Adipocyte (in vitro differentiated cells): ENCODE results near the gene CCDC154.
"Not testable (repeated sequence)": the region's sequence is repeated elsewhere in the genome, so short reads cannot be mapped to it uniquely, and the experiment has no call there.

ENCODE experiments used
- DNase-seq: peaks from one replicate; pipeline ENCODE4 v3.0.0-alpha.2; 2015; ENCODE audit warnings: low read depth
- H3K27me3 ChIP-seq: replicated peaks from 2 replicates; pipeline ENCODE4 v1.7.0; 2013; ENCODE audit warnings: mild to moderate bottlenecking, low read length, moderate library complexity; ENCODE audit not compliant: control insufficient read depth, insufficient read depth
- H3K36me3 ChIP-seq: 2 replicates; pipeline ENCODE4 v1.7.0; 2013; ENCODE audit warnings: low read length, mild to moderate bottlenecking, moderate library complexity; ENCODE audit not compliant: control insufficient read depth, insufficient read depth, severe bottlenecking
- H3K4me1 ChIP-seq: 2 replicates; pipeline ENCODE4 v1.7.0; 2013; ENCODE audit warnings: mild to moderate bottlenecking, low read length, moderate library complexity; ENCODE audit not compliant: control insufficient read depth, insufficient read depth
- H3K4me3 ChIP-seq: 2 replicates; pipeline ENCODE4 v1.7.0; 2013; ENCODE audit warnings: mild to moderate bottlenecking, low read length, moderate library complexity
- H3K9ac ChIP-seq: 2 replicates; pipeline ENCODE4 v1.7.0; 2013; ENCODE audit warnings: mild to moderate bottlenecking, low read length, moderate library complexity
- H3K9me3 ChIP-seq: 2 replicates; pipeline ENCODE4 v1.7.0; 2013; ENCODE audit warnings: mild to moderate bottlenecking, low read length, moderate library complexity; ENCODE audit not compliant: control insufficient read depth

The CCDC154 gene

GRCh38 chr16:1485847-1486496 lies 41.6 kb upstream of the CCDC154 start:
- Histone ChIP-seq H3K4me1 (no peaks in the 10 kb centered on the region), H3K27me3 (no peaks in the 10 kb centered on the region), H3K9ac (no peak overlapping the region), H3K36me3 (no peaks in the 10 kb centered on the region), H3K9me3 (no peaks in the 10 kb centered on the region), H3K4me3 (no peak overlapping the region)
- DNase-seq = no peak

DNA sequence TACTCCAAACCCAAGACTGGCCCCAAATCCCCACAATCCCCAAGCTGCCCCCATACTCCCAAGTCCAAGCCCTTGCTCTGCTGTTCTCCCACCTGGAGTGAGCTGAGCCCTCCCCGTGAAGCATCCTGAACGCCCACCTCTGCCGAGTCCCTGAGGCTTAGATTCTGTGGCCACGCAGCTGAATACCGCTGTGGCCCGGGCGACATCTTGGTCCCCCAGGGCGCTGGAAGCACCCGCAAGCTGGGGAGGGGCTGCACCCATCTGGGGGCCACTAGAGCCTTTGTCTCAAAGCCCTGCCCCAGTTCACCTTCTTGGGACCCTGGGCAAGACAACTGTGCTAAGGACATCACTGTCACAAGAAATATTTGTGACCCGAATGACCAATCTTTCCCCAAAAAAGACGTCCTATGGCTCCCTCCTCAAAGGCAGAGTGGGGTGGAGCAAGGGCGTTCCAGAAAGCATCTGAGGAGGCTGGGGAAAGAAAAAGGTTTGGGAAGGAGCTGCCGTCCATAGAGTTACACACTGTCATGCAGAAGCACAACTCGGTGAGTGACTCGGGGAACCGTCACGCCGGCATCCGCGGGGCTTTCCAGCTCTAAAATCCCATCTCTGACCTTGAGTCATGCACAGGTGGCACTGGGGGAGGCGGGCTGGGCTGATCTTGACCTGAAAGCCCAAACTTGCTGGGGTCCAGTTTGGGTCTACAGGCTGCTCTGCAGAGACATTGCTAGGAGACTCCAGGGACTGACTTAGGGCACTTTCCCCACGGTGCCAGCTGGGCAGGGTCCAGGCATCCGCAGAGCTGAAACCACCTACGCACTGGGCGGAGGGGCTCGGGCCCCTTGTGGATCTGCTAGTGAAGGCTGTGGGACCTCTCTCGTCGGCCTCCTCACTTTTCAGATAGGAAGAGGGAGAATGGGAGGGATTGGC lies 37.8 kb upstream of the CCDC154 start:
- DNase-seq = no peak
- Histone ChIP-seq H3K9me3 (no peaks in the 10 kb centered on the region), H3K27me3 (no peaks in the 10 kb centered on the region), H3K4me1 (no peaks in the 10 kb centered on the region), H3K4me3 (no peak overlapping the region), H3K9ac (no peak overlapping the region), H3K36me3 (no peaks in the 10 kb centered on the region)

DNA sequence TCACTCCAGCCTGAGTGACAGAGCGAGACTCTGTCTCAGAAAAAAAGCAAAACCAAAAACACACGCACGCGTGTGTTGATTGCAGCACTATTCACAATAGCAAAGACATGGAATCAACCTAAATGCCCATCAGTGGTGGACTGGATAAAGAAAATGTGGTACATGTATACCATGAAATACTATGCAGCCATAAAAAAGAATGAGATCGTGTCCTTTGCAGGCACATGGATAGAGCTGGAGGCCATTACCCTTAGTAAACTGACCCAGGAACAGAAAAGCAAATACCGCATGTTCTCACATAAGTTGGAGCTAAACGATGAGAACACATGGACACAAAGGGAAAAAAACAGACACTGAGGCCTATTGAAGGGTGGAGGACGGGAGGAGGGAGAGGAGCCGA lies 34.6 kb upstream of the CCDC154 start:
- H3K9ac ChIP-seq, H3K27me3 ChIP-seq, H3K9me3 ChIP-seq, H3K36me3 ChIP-seq, DNase-seq, H3K4me3 ChIP-seq: not testable (repeated sequence)
- peaks cover 11% of the 10 kb centered on the region for H3K4me1 ChIP-seq

- Histone ChIP-seq H3K9ac (no peak overlapping the region), H3K4me3 (no peak overlapping the region), H3K27me3 (no peaks in the 10 kb centered on the region), H3K36me3 (no peaks in the 10 kb centered on the region), H3K9me3 (no peaks in the 10 kb centered on the region), H3K4me1 (peaks cover 19% of the 10 kb centered on the region)
- DNase-seq = no peak
Measured at GRCh38 chr16:1477033-1477432, 32.7 kb upstream of the CCDC154 start.

DNA sequence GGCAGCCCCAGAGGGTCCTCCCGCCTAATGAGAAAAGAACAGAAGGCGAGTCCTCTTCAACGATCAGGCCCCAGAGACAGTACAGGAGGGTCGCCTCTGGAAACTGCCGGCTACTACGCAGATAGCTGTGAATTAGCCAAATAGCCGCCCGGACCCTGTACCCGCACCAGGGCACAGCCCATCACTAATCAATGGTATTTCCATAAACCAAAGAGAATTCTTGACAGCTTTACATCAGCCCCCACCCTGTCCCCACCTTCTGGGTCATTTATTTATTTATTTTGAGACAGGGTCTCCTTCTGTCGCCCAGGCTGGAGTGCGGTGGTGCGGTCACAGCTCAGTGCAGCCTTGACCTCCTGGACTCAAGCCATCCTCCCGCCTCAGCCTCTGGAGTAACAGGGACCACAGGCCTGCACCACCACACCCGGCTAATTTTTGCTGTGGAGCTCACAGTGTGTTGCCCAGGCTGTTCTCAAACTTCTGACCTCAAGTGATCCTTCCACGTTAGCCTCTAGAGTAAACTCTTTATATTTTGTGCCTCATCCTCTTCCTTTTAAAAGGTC lies 31.3 kb upstream of the CCDC154 start:
- Histone ChIP-seq H3K9me3 (no peaks in the 10 kb centered on the region), H3K4me1 (peaks cover 30% of the 10 kb centered on the region), H3K4me3 (peak overlapping the region; percentile 86), H3K27me3 (no peaks in the 10 kb centered on the region), H3K9ac (peak overlapping the region; percentile 95), H3K36me3 (no peaks in the 10 kb centered on the region)
- DNase-seq = no peak

- Histone ChIP-seq H3K27me3 (no peaks in the 10 kb centered on the region), H3K4me3 (peak within 1 kb of the TSS; percentile 86), H3K9me3 (no peaks in the 10 kb centered on the region), H3K9ac (peak within 1 kb of the TSS; percentile 95), H3K4me1 (peaks cover 36% of the 10 kb centered on the region), H3K36me3 (no peaks in the 10 kb centered on the region)
- DNase-seq = peak; percentile 93
Measured at GRCh38 chr16:1474796-1475551, 30.6 kb upstream of the CCDC154 start, which contains the start of gene CLCN7. Gene CLCN7 (minus strand): TSS chr16:1475028. CDS start chr16:1474974, 54 bp downstream.

GRCh38 chr16:1474082-1474795 lies 29.9 kb upstream of the CCDC154 start:
- peak; percentile 54 for DNase-seq
- Histone ChIP-seq H3K27me3 (no peaks in the 10 kb centered on the region), H3K4me3 (peak overlapping the region; percentile 86), H3K9ac (peak overlapping the region; percentile 95), H3K36me3 (no peaks in the 10 kb centered on the region), H3K4me1 (peaks cover 40% of the 10 kb centered on the region), H3K9me3 (no peaks in the 10 kb centered on the region)

GRCh38 chr16:1472974-1473373 lies 28.6 kb upstream of the CCDC154 start:
- Histone ChIP-seq H3K4me3 (no peak overlapping the region), H3K36me3 (no peaks in the 10 kb centered on the region), H3K4me1 (peaks cover 43% of the 10 kb centered on the region), H3K9ac (no peak overlapping the region), H3K9me3 (no peaks in the 10 kb centered on the region), H3K27me3 (no peaks in the 10 kb centered on the region)
- no peak for DNase-seq

GRCh38 chr16:1471569-1472194 lies 27.3 kb upstream of the CCDC154 start:
- Histone ChIP-seq H3K9ac (no peak overlapping the region), H3K36me3 (no peaks in the 10 kb centered on the region), H3K4me1 (peaks cover 43% of the 10 kb centered on the region), H3K9me3 (no peaks in the 10 kb centered on the region), H3K4me3 (no peak overlapping the region), H3K27me3 (no peaks in the 10 kb centered on the region)
- no peak for DNase-seq

GRCh38 chr16:1470481-1471251 lies 26.3 kb upstream of the CCDC154 start:
- H3K36me3 ChIP-seq = no peaks in the 10 kb centered on the region
- H3K4me3 ChIP-seq = no peak overlapping the region
- H3K9me3 ChIP-seq = no peaks in the 10 kb centered on the region
- DNase-seq = no peak
- H3K9ac ChIP-seq = peak overlapping the region; percentile 42
- H3K4me1 ChIP-seq = peaks cover 41% of the 10 kb centered on the region
- H3K27me3 ChIP-seq = no peaks in the 10 kb centered on the region
